ENCODE results near the gene RPL10. TPM values are rescaled to one million over a fixed set of nuclear protein-coding genes. Genes with fewer than 3 reads are reported as not detected.

Gene RPL10
- total and polyA plus RNA-seq, 8 donors = 2,309 to 5,478 (median 4,751) TPM

DNA sequence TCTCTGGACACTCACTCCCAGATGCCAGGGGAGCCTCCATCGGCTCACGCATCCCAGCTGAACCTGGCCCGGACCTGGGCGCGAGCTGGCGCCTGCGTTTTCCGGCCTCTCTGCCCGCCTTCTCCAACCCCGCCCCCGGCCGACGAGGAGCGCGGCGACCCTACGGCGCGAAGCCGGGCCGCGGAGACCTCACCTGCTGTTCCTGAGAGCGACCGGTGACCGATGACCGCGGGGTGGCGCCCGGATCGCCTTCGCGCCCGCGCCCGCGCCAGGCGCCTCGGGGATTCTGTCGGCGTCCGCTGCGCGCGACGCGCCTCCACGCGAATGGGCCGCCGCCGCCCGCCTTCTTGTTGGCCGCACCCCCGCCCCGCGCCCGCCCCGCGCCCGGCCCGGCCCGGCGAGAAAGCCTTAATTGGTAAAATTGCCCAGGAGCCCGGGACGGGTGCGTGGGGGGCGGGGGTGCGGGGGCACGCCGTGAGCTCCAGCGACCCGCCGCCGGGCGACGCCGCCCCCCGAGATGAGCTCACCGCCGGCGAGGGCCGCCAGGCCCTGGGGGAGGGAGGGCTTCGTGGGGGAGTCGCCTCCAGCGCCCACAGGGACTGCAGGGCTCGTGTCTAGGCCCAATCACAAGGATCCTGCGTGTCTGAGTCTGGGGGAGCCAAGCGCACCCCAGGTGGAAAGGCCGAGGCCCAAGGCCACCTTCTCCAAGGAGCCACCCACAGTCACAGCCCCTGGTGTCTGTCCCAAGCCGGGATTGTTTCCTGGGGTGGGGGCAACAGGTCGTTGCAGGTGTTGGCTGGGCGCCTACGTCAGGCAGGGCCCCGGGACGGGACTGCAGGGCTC, 23.6 kb upstream of the RPL10 start, which contains the start of gene FLNA:
FLNA (minus strand) TSS at position 322 of the 843 bp plus-strand sequence. CDS start 3,389 bp downstream, outside the sequence.
- peak within 1 kb of the TSS; percentile 18 to 39 for H3K27ac ChIP-seq
- ATAC-seq = no peak
- no peaks in the 10 kb centered on the region for H3K27me3 ChIP-seq
- no peaks in the 10 kb centered on the region for H3K36me3 ChIP-seq
- intact Hi-C loops (cut with DNase I) = no loop called here
- H3K4me3 ChIP-seq = peak within 1 kb of the TSS; percentile 15 to 72
- peaks cover 0 to 40% of the 10 kb centered on the region in 2 donors for H3K4me1 ChIP-seq
- TF ChIP-seq, protein P1, sequence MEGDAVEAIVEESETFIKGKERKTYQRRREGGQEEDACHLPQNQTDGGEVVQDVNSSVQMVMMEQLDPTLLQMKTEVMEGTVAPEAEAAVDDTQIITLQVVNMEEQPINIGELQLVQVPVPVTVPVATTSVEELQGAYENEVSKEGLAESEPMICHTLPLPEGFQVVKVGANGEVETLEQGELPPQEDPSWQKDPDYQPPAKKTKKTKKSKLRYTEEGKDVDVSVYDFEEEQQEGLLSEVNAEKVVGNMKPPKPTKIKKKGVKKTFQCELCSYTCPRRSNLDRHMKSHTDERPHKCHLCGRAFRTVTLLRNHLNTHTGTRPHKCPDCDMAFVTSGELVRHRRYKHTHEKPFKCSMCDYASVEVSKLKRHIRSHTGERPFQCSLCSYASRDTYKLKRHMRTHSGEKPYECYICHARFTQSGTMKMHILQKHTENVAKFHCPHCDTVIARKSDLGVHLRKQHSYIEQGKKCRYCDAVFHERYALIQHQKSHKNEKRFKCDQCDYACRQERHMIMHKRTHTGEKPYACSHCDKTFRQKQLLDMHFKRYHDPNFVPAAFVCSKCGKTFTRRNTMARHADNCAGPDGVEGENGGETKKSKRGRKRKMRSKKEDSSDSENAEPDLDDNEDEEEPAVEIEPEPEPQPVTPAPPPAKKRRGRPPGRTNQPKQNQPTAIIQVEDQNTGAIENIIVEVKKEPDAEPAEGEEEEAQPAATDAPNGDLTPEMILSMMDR (IDR thresholded peaks at IDR 0.05) = no peak
- H3K9me3 ChIP-seq = no peaks in the 10 kb centered on the region
- peak in 1 of 4 donors; percentile 87 for DNase-seq

DNA sequence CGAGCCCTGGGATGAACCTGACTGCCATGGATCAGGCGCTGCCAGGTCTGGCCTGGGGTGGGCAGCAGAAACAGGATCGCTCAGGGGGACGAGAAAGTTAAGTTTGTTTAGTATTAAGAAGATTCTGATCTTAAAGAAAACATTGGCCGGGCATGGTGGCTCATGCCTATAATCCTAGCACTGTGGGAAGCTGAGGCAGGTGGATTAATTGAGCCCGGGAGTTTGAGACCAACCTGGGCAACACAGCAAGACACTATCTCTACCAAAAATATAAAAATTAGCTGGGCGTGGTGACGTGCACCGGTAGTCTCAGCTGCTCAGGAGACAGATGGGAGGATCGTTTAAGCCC, 23.0 kb upstream of the RPL10 start:
- DNase-seq (no peak), ATAC-seq (no peak)
- no peaks in the 10 kb centered on the region for H3K9me3 ChIP-seq
- peak overlapping the region in 1 of 2 donors; percentile 72 for H3K4me3 ChIP-seq
- intact Hi-C loops (cut with DNase I) = no loop called here
- TF ChIP-seq, protein P1 (IDR thresholded peaks at IDR 0.05) = no peak
- peaks cover 0 to 44% of the 10 kb centered on the region in 2 donors for H3K4me1 ChIP-seq
- no peaks in the 10 kb centered on the region for H3K27me3 ChIP-seq
- H3K36me3 ChIP-seq = no peaks in the 10 kb centered on the region
- H3K27ac ChIP-seq = no peak overlapping the region

DNA sequence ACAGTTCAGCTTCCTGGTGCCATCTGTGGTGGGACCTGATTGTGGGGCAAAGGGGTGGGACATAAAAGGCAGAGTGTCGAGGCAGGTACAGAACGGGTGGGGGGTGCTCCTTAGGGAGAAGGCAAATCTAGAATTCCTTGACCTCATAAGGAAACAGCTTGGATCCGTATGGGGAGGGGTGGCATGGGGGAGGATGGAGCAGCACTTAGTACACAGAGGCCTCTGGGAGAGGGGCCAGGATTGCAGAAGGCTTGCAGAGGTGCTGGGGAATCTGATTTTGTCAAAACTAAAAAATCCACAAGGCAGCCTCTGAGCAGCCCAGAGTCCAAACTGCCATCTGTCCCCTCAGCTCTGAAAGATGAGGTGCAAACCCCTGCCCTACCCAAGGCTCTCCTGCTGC, 21.4 kb upstream of the RPL10 start:
- no peak for DNase-seq
- Histone ChIP-seq H3K36me3 (no peaks in the 10 kb centered on the region), H3K4me3 (no peak overlapping the region), H3K27ac (no peak overlapping the region), H3K27me3 (no peaks in the 10 kb centered on the region), H3K4me1 (peaks cover 0 to 48% of the 10 kb centered on the region in 2 donors), H3K9me3 (no peaks in the 10 kb centered on the region)
- intact Hi-C loops (cut with DNase I) = no loop called here
- no peak for ATAC-seq
- TF ChIP-seq, protein P1 (IDR thresholded peaks at IDR 0.05) = no peak

DNA sequence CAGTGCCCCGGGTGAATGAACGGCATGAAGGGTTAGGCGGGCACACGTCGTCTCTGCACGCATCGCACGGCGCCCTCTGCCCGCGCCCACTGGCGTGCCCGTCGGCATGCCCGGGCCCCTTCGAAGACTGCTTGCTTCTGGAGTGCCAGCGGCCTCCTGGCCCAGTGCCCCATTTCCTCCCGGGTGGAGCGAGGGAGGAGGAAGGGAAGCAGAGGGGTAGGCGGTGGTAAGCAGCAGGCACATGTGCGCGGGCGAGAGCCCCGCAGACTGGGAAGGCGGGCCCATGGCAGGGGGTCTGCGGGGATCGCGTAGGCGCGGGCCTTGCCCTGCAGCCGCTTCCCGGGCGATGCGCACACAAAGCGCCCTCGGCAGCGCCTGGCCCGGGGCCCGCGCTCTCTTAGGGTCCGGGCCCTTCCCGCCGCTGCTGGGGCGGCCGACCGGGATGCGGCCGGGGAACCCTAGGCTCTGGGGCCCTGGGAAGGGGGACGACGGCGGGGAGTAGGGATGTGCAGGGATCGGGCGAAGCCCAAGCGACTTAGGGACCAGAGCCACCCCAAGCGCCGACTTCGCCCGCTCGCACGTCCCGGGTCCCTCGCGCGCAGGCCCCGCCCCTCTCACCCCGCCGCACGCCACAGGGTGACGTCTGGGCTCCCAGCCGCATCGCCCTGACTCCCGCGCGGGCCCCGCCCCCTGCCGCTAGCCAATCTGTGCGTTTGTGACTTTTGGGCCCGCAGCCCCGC, 19.9 kb upstream of the RPL10 start:
- H3K4me3 ChIP-seq = peak overlapping the region; percentile 38 to 62
- ATAC-seq (peak; percentile 3), DNase-seq (peak; percentile 54 to 83 (median 68))
- no peaks in the 10 kb centered on the region for H3K36me3 ChIP-seq
- peak overlapping the region; percentile 95 to 96 for H3K27ac ChIP-seq
- intact Hi-C loops (cut with DNase I) = no loop called here
- no peaks in the 10 kb centered on the region for H3K9me3 ChIP-seq
- TF ChIP-seq, protein P1 (IDR thresholded peaks at IDR 0.05) = no peak
- peaks cover 0 to 34% of the 10 kb centered on the region in 2 donors for H3K4me1 ChIP-seq
- no peaks in the 10 kb centered on the region for H3K27me3 ChIP-seq
